Activated CD4-positive, CD25-positive, alpha-beta regulatory T cell treated with anti-CD3 and anti-CD28 coated beads, Interleukin-2, amount 50 U/mL, for 24 hours (primary cell): ENCODE data around the gene IL6ST.

Experiments
- ATAC-seq, 2 donors: fragments of 150-1000 bp; cut with Tn5 transposase; one replicate each; pipeline ENCODE4 v1.10.0; 2021; ENCODE audit warnings: mild to moderate bottlenecking in 1 of 2, moderate library complexity in 1 of 2

IL6ST gene

GRCh38 chr5:55894135-55894534, 100.6 kb downstream of the IL6ST start:
- no peak for ATAC-seq

GRCh38 chr5:55892479-55892878, 102.3 kb downstream of the IL6ST start:
- ATAC-seq, result no peak

- ATAC-seq, result no peak
These were observed 106.6 kb downstream of the IL6ST start for GRCh38 chr5:55888205-55888604.

GRCh38 chr5:55885359-55885758, 109.4 kb downstream of the IL6ST start:
- ATAC-seq, result no peak
